Myometrial cell (primary cell): ENCODE measurements around the gene PCYOX1L. TPM values are rescaled to one million over a fixed set of nuclear protein-coding genes. Genes with fewer than 3 reads are reported as not detected.

Source experiments
- total RNA-seq: library from RNA; depleted of rRNA; stranded (reverse); fragments of >200 nt; gene quantifications from 2 replicates; pipeline ENCODE4 v1.2.3, GENCODE V29; 2015

Gene PCYOX1L, protein sequence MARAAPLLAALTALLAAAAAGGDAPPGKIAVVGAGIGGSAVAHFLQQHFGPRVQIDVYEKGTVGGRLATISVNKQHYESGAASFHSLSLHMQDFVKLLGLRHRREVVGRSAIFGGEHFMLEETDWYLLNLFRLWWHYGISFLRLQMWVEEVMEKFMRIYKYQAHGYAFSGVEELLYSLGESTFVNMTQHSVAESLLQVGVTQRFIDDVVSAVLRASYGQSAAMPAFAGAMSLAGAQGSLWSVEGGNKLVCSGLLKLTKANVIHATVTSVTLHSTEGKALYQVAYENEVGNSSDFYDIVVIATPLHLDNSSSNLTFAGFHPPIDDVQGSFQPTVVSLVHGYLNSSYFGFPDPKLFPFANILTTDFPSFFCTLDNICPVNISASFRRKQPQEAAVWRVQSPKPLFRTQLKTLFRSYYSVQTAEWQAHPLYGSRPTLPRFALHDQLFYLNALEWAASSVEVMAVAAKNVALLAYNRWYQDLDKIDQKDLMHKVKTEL
- total RNA-seq = 14.7 and 16.8 TPM in 2 replicates

GRCh38 chr5:149357370-149358293, at the start of gene PCYOX1L:
TSS of gene PCYOX1L (plus strand) at chr5:149358046. CDS start at chr5:149358069, 23 bp downstream.

DNA sequence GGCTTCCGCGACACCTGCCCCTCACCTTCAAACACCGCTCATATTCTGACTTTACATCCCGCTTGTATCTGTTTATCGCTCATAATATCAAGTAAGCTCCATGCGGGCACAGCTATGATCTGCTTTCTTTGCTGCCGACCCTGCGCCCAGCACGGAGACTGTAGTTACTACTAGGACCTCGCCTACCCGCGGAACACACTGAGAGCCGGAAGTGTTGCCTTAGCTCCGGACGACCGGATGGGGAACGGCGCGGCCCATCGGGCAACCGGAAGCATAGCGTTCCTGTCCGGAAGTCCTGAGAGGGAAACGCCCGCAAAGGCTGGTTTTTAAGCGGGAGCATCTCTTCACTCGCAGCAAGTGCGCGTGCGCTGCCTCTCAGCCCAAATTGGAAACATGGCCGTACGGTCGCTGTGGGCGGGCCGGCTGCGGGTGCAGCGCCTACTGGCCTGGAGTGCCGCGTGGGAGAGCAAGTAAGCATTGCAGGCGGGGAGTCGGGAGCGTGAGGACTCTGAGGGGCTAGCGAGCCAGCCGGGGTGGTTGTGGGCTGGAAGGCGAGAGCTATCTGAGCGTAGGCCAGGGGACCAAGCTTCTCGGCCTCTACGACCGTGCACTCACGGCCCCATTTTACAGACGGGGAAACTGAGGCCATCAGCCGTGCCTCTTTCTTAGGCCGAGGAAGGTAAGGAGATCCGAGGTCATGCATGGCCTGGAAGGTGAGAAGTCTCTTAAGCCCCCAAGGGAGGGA, 12.5 kb upstream of the PCYOX1L start, which contains the start of gene GRPEL2:
TSS of gene GRPEL2 (plus strand) at position 353 of the 745 bp plus-strand sequence. CDS start at position 394, 41 bp downstream.

GRCh38 chr5:149379177-149379761, 21.4 kb downstream of the PCYOX1L start, which contains the start of gene IL17B:
TSS of gene IL17B (minus strand) at chr5:149379292. CDS start at chr5:149379225, 67 bp downstream.

Other genes with a start within 250 kb of the PCYOX1L start
- 42.9 and 47.0 TPM in 2 replicates for gene ABLIM3, start 216.6 kb upstream of the PCYOX1L start, total RNA-seq
- gene AFAP1L1, start 86.2 kb upstream of the PCYOX1L start, total RNA-seq = 5.1 and 11.2 TPM in 2 replicates
- 17.0 and 20.7 TPM in 2 replicates for gene GRPEL2, start 12.5 kb upstream of the PCYOX1L start, total RNA-seq
- not detected in 2 replicates for gene IL17B, start 21.2 kb downstream of the PCYOX1L start, total RNA-seq
- 342 and 348 TPM in 2 replicates for gene CSNK1A1, start 193.4 kb downstream of the PCYOX1L start, total RNA-seq
- 0.89 and 2.9 TPM in 2 replicates for gene ARHGEF37, start 223.5 kb downstream of the PCYOX1L start, total RNA-seq